PC-9 (cell line): ENCODE measurements around the gene ATXN1.

Source experiments
- EZH2 ChIP-seq: fragments of 200-600 bp; sonication (generic); IDR thresholded peaks from 2 replicates; pipeline ENCODE4 v1.8.0; 2017; ENCODE audit warnings: antibody characterized with exemption, low read depth
- TF ChIP-seq, protein P1 (sequence below): fragments of 200-600 bp; sonication (generic); conservative IDR thresholded peaks from 2 replicates; pipeline ENCODE4 v1.6.1; 2017; ENCODE audit warnings: mixed run types, antibody characterized with exemption, mild to moderate bottlenecking, moderate library complexity

DNA sequence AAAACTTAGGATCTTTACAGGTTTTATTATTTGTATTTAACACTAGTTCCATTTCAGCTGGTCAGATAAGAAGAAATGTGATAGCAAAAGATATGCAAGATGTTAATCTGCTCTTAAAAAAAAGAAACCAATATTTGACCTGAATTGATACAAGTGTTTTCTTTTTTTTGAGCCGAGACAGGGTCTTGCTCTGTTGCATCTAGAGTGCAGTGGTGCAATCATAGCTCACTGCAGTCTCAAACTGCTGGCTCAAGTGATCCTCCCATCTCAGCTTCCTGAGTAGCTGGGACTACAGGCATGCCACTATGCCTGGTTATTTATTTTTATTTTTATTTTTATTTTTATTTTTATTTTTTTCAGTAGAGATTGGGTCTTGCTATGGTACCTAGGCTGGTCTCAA, 389.9 kb downstream of the ATXN1 start:
- TF ChIP-seq, protein P1, sequence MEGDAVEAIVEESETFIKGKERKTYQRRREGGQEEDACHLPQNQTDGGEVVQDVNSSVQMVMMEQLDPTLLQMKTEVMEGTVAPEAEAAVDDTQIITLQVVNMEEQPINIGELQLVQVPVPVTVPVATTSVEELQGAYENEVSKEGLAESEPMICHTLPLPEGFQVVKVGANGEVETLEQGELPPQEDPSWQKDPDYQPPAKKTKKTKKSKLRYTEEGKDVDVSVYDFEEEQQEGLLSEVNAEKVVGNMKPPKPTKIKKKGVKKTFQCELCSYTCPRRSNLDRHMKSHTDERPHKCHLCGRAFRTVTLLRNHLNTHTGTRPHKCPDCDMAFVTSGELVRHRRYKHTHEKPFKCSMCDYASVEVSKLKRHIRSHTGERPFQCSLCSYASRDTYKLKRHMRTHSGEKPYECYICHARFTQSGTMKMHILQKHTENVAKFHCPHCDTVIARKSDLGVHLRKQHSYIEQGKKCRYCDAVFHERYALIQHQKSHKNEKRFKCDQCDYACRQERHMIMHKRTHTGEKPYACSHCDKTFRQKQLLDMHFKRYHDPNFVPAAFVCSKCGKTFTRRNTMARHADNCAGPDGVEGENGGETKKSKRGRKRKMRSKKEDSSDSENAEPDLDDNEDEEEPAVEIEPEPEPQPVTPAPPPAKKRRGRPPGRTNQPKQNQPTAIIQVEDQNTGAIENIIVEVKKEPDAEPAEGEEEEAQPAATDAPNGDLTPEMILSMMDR: no peak
- no peak for TF ChIP-seq EZH2
